Measurements from ENCODE around the gene UBE2V1.

GRCh38 chr20:50032955-50033666, 79.8 kb downstream of the UBE2V1 start:
- TF ChIP-seq, protein P1, sequence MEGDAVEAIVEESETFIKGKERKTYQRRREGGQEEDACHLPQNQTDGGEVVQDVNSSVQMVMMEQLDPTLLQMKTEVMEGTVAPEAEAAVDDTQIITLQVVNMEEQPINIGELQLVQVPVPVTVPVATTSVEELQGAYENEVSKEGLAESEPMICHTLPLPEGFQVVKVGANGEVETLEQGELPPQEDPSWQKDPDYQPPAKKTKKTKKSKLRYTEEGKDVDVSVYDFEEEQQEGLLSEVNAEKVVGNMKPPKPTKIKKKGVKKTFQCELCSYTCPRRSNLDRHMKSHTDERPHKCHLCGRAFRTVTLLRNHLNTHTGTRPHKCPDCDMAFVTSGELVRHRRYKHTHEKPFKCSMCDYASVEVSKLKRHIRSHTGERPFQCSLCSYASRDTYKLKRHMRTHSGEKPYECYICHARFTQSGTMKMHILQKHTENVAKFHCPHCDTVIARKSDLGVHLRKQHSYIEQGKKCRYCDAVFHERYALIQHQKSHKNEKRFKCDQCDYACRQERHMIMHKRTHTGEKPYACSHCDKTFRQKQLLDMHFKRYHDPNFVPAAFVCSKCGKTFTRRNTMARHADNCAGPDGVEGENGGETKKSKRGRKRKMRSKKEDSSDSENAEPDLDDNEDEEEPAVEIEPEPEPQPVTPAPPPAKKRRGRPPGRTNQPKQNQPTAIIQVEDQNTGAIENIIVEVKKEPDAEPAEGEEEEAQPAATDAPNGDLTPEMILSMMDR (IDR thresholded peaks at IDR 0.05): no peak
- no peak for TF ChIP-seq POLR2A (IDR thresholded peaks at IDR 0.05)

All from adrenal gland (tissue), 5 donors.